Endodermal cell (in vitro differentiated cells): ENCODE data around the gene PDE4D. TPM values are rescaled to one million over a fixed set of nuclear protein-coding genes. Genes with fewer than 3 reads are reported as not detected.

ENCODE experiments used
- DNase-seq: peaks from one replicate; pipeline ENCODE4 v3.0.0-alpha.2; 2017
- H3K27ac ChIP-seq: 2 replicates; pipeline ENCODE4 v1.5.1; 2013; ENCODE audit warnings: mild to moderate bottlenecking, low read depth, low read length, moderate library complexity
- H3K27me3 ChIP-seq: 2 replicates; pipeline ENCODE4 v1.6.1; 2013; ENCODE audit warnings: mild to moderate bottlenecking, low read length, moderate library complexity; ENCODE audit not compliant: insufficient read depth, control insufficient read depth, poor library complexity, severe bottlenecking
- H3K36me3 ChIP-seq: 2 replicates; pipeline ENCODE4 v1.7.0; 2013; ENCODE audit warnings: mild to moderate bottlenecking, low read length, moderate library complexity; ENCODE audit not compliant: control insufficient read depth, insufficient read depth
- H3K4me1 ChIP-seq: one replicate; pipeline ENCODE4 v1.7.0; 2013; ENCODE audit warnings: low read length; ENCODE audit not compliant: control insufficient read depth, insufficient read depth
- H3K4me3 ChIP-seq: 2 replicates; pipeline ENCODE4 v1.5.1; 2013; ENCODE audit warnings: mild to moderate bottlenecking, low read length, moderate library complexity
- H3K9ac ChIP-seq: 2 replicates; pipeline ENCODE4 v1.6.1; 2013; ENCODE audit warnings: mild to moderate bottlenecking, low read length, moderate library complexity; ENCODE audit not compliant: poor library complexity, severe bottlenecking; ENCODE audit errors: extremely low read depth
- H3K9me3 ChIP-seq: 2 replicates; pipeline ENCODE4 v1.6.1; 2013; ENCODE audit warnings: mild to moderate bottlenecking, low read length, moderate library complexity; ENCODE audit not compliant: control insufficient read depth
- H3K27ac Mint-ChIP-seq: 2 replicates; pipeline ENCODE4 v1.8.0; 2020; ENCODE audit warnings: mixed read lengths
- H3K27me3 Mint-ChIP-seq: 2 replicates; pipeline ENCODE4 v1.8.0; 2021; ENCODE audit warnings: mild to moderate bottlenecking, mixed read lengths; ENCODE audit not compliant: insufficient read depth
- H3K36me3 Mint-ChIP-seq: 2 replicates; pipeline ENCODE4 v1.8.0; 2020; ENCODE audit warnings: low read depth, mixed read lengths
- H3K4me1 Mint-ChIP-seq: 2 replicates; pipeline ENCODE4 v1.8.0; 2020; ENCODE audit warnings: mixed read lengths
- H3K4me3 Mint-ChIP-seq: 2 replicates; pipeline ENCODE4 v1.8.0; 2020; ENCODE audit warnings: mild to moderate bottlenecking, moderate library complexity, mixed read lengths
- H3K9me3 Mint-ChIP-seq: 2 replicates; pipeline ENCODE4 v1.8.0; 2020; ENCODE audit warnings: mild to moderate bottlenecking, mixed read lengths
- CTCF ChIP-seq: fragments of 200-600 bp; sonication (generic); conservative IDR thresholded peaks from 2 replicates; pipeline ENCODE4 v1.5.0; 2021; ENCODE audit warnings: antibody characterized with exemption, mild to moderate bottlenecking
- whole genome bisulfite sequencing, 2 experiments: methylation state at CpG; one replicate each; pipeline versions ENCODE4 v1.1.5 to v1.1.7; 2013; ENCODE audit warnings: missing lambda C conversion rate in 2 of 2, mixed read lengths in 1 of 2; ENCODE audit not compliant: insufficient coverage in 1 of 2, insufficient read length in 1 of 2; 5-methylcytosine and 5-hydroxymethylcytosine counted together
- total RNA-seq, 2 donors: library from RNA; stranded (reverse); fragmentation: NEBNext Ultra II Directional in 1 of 2; extraction: Animal tissue kit (Norgen Biotek cat#: 25700) in 1 of 2; gene quantifications; 2 replicates in 1 of 2; 3 replicates in 1 of 2; pipeline ENCODE4 v1.2.1, GENCODE V29; 2021

The PDE4D gene
- total RNA-seq, 2 donors from 2014 or later = 9.2 to 11.4 TPM

GRCh38 chr5:59767681-59768151 lies 125.8 kb downstream of the PDE4D start:
- 63 to 78% methylated on average over 2 to 4 of the region's 4 CpGs for WGBS, 2 experiments

GRCh38 chr5:59767211-59767605 lies 126.3 kb downstream of the PDE4D start:
- Histone ChIP-seq H3K4me3 (no peak overlapping the region), H3K36me3 (no peaks in the 10 kb centered on the region), H3K9me3 (no peaks in the 10 kb centered on the region), H3K27ac (no peak overlapping the region), H3K4me1 (peaks cover 3% of the 10 kb centered on the region), H3K27me3 (peaks cover 36% of the 10 kb centered on the region), H3K9ac (no peak overlapping the region)
- DNase-seq = no peak
- Mint-ChIP-seq H3K27me3 (peaks cover 37% of the 10 kb centered on the region), H3K36me3 (no peaks in the 10 kb centered on the region), H3K27ac (no peak overlapping the region), H3K9me3 (no peaks in the 10 kb centered on the region), H3K4me3 (no peak overlapping the region), H3K4me1 (peaks cover 11% of the 10 kb centered on the region)
- TF ChIP-seq CTCF = no peak

More at GRCh38 chr5:59767681-59768151, 125.8 kb downstream of the PDE4D start:
- H3K27me3 Mint-ChIP-seq = peaks cover 37% of the 10 kb centered on the region
- no peak for DNase-seq
- Histone ChIP-seq H3K4me3 (peak overlapping the region; percentile 77), H3K27me3 (peaks cover 36% of the 10 kb centered on the region), H3K27ac (no peak overlapping the region), H3K9me3 (no peaks in the 10 kb centered on the region), H3K9ac (no peak overlapping the region), H3K4me1 (peaks cover 3% of the 10 kb centered on the region), H3K36me3 (no peaks in the 10 kb centered on the region)
- TF ChIP-seq CTCF = no peak
- H3K36me3 Mint-ChIP-seq = no peaks in the 10 kb centered on the region
- H3K4me1 Mint-ChIP-seq = peaks cover 11% of the 10 kb centered on the region
- no peaks in the 10 kb centered on the region for H3K9me3 Mint-ChIP-seq
- H3K27ac Mint-ChIP-seq = no peak overlapping the region
- peak overlapping the region; percentile 64 for H3K4me3 Mint-ChIP-seq

GRCh38 chr5:59766427-59767210 lies 126.9 kb downstream of the PDE4D start:
- no peak for TF ChIP-seq CTCF

More at GRCh38 chr5:59766427-59767210, 126.9 kb downstream of the PDE4D start:
- WGBS, 2 experiments = 92 to 96% methylated on average over 5 to 6 of the region's 7 CpGs
- Histone ChIP-seq H3K9ac (no peak overlapping the region), H3K27ac (no peak overlapping the region), H3K4me3 (no peak overlapping the region), H3K4me1 (peaks cover 3% of the 10 kb centered on the region), H3K36me3 (no peaks in the 10 kb centered on the region), H3K27me3 (peaks cover 36% of the 10 kb centered on the region), H3K9me3 (no peaks in the 10 kb centered on the region)
- Mint-ChIP-seq H3K4me1 (peaks cover 11% of the 10 kb centered on the region), H3K9me3 (no peaks in the 10 kb centered on the region), H3K27ac (no peak overlapping the region), H3K4me3 (no peak overlapping the region), H3K36me3 (no peaks in the 10 kb centered on the region), H3K27me3 (peaks cover 37% of the 10 kb centered on the region)
- DNase-seq = no peak
